ENCODE measurements around the gene CNTNAP2. TPM values are rescaled to one million over a fixed set of nuclear protein-coding genes. Genes with fewer than 3 reads are reported as not detected.

CNTNAP2 gene
- total RNA-seq, 2 donors from 2014 or later, result not detected

DNA sequence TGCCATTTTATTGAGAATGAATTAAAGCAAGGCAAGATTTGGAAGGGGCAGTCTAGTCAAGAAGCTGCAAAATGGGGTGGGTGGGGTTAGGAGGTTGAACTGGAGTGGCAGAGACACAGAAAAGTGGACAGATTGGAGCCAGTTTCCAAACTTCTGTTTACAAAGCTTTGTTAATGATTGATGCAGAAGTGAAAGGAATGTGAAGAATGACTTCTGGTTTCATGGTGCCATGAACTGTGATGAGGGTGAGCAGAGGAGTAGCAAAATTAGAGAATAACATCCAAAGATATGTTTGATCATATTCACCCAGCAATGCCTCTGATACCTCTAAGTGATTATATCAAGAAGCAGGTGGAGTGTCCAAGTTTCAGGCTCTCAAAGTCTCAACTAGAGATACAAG lies 1356.0 kb downstream of the CNTNAP2 start:
- no peak for ATAC-seq
- Mint-ChIP-seq H3K4me3 (no peak overlapping the region), H3K36me3 (peaks cover 7% of the 10 kb centered on the region), H3K9me3 (peaks cover 14% of the 10 kb centered on the region), H3K4me1 (ENCODE audit: low read depth in 2 of 2) (no peaks in the 10 kb centered on the region), H3K27ac (no peak overlapping the region), H3K27me3 (no peaks in the 10 kb centered on the region)
- DNase-seq (ENCODE audit: low spot score), result no peak

DNA sequence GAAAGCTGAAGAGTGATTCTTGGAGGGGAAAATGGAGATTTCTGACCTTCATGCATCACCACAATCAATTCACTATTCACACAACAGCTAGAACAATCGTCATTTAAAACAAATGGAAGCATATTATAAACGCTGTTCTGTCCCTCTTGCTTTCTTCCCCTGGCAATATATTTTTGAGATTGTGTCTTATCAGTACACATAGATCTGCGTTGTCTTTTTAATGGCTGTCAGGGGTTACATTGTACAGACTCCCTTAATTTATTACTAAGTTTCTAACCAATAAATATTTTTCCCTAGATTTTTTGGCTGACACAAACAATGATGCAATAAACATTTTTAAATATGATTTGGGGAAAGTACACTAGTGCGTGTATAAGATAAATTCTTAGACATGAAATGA lies 1358.3 kb downstream of the CNTNAP2 start:
- Mint-ChIP-seq H3K27me3 (no peaks in the 10 kb centered on the region), H3K27ac (no peak overlapping the region), H3K36me3 (peaks cover 7% of the 10 kb centered on the region), H3K4me3 (no peak overlapping the region), H3K9me3 (peaks cover 14% of the 10 kb centered on the region), H3K4me1 (ENCODE audit: low read depth in 2 of 2) (no peaks in the 10 kb centered on the region)
- no peak for ATAC-seq
- DNase-seq (ENCODE audit: low spot score), result no peak

GRCh38 chr7:147477526-147477925 lies 1360.9 kb downstream of the CNTNAP2 start:
- no peak for DNase-seq (ENCODE audit: low spot score)
- Mint-ChIP-seq H3K9me3 (peaks cover 6% of the 10 kb centered on the region), H3K27me3 (no peaks in the 10 kb centered on the region), H3K36me3 (peaks cover 6% of the 10 kb centered on the region), H3K27ac (no peak overlapping the region), H3K4me1 (ENCODE audit: low read depth in 2 of 2) (no peaks in the 10 kb centered on the region), H3K4me3 (no peak overlapping the region)
- no peak for ATAC-seq

DNA sequence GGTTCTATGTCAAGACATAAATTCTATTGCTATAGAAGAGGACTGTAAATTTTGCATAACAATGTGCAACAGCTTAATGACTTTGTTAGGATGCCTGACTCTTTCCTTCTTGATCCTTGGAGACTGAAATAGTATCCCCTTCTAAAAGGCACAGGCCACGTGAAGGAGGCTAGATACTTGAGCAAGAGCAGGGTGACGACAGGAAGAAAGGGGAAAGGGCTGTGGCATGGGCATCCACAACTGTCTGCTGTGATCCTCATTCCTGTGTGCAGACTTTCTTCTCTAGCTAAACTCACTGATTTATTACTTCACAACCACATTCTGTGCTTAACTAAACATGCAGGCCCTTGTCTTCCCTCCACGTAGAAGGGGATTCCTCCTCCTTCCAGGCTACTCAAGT lies 1362.2 kb downstream of the CNTNAP2 start:
- H3K27me3 Mint-ChIP-seq, result no peaks in the 10 kb centered on the region
- no peaks in the 10 kb centered on the region for H3K36me3 Mint-ChIP-seq
- H3K9me3 Mint-ChIP-seq, result peaks cover 5% of the 10 kb centered on the region
- ATAC-seq (no peak), DNase-seq (ENCODE audit: low spot score) (no peak)
- no peaks in the 10 kb centered on the region for H3K4me1 Mint-ChIP-seq (ENCODE audit: low read depth in 2 of 2)
- H3K27ac Mint-ChIP-seq, result no peak overlapping the region
- no peak overlapping the region for H3K4me3 Mint-ChIP-seq

GRCh38 chr7:147483634-147484292 lies 1367.2 kb downstream of the CNTNAP2 start:
- ATAC-seq (no peak), DNase-seq (ENCODE audit: low spot score) (no peak)
- H3K27ac Mint-ChIP-seq, result no peak overlapping the region
- H3K9me3 Mint-ChIP-seq, result peaks cover 17% of the 10 kb centered on the region
- H3K36me3 Mint-ChIP-seq, result peaks cover 4% of the 10 kb centered on the region
- no peaks in the 10 kb centered on the region for H3K27me3 Mint-ChIP-seq
- H3K4me1 Mint-ChIP-seq (ENCODE audit: low read depth in 2 of 2), result no peaks in the 10 kb centered on the region
- no peak overlapping the region for H3K4me3 Mint-ChIP-seq

DNA sequence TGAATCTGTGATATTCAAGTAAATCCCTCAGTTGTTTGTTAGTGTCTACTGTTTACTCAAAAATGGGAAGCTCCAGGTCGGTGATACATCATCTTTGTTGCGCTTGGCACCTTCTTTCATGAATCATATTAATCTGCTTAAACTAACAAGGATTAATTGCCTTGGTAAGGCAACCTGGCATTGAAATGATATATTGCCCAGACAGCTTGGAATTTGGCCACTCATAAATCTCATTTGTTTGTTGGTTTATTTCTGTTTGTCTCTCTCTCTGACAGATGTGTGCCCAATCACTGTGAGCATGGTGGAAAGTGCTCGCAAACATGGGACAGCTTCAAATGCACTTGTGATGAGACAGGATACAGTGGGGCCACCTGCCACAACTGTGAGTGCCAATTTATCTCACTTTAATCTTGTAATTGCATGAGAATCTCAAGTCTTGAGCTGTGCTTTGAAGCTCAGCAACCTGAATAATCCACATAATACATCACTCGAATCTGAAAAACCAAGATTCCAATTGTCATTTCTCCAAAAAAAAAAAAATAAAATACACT lies 1369.1 kb downstream of the CNTNAP2 start:
- H3K27ac Mint-ChIP-seq, result no peak overlapping the region
- DNase-seq (ENCODE audit: low spot score), result no peak
- H3K9me3 Mint-ChIP-seq, result peaks cover 18% of the 10 kb centered on the region
- ATAC-seq, result no peak
- H3K4me1 Mint-ChIP-seq (ENCODE audit: low read depth in 2 of 2), result no peaks in the 10 kb centered on the region
- no peaks in the 10 kb centered on the region for H3K27me3 Mint-ChIP-seq
- H3K36me3 Mint-ChIP-seq, result peaks cover 4% of the 10 kb centered on the region
- H3K4me3 Mint-ChIP-seq, result no peak overlapping the region

DNA sequence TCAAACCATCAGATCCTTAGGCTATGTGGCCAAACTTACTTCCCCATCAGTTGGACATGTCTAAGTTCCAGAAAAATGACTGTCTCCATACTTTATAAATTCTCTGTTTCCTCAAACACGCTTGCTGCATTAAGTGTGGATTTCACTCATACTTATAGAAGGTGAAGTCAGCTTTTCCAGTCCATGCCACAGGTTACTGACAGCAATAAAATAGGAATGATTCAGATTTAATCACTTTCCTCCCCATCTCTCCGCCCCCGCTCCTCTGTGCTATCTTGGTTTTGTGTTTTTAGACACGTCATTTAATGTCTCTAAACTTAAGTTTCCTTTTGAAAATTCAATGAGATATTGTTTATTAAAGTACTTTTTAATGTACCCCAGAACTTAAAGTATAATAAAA lies 1376.0 kb downstream of the CNTNAP2 start:
- no peak overlapping the region for H3K27ac Mint-ChIP-seq
- DNase-seq (ENCODE audit: low spot score), result no peak
- H3K9me3 Mint-ChIP-seq, result peaks cover 19% of the 10 kb centered on the region
- no peak overlapping the region for H3K4me3 Mint-ChIP-seq
- no peak for ATAC-seq
- H3K36me3 Mint-ChIP-seq, result no peaks in the 10 kb centered on the region
- no peaks in the 10 kb centered on the region for H3K4me1 Mint-ChIP-seq (ENCODE audit: low read depth in 2 of 2)
- no peaks in the 10 kb centered on the region for H3K27me3 Mint-ChIP-seq

GRCh38 chr7:147496209-147496608 lies 1379.6 kb downstream of the CNTNAP2 start:
- Mint-ChIP-seq H3K4me1 (ENCODE audit: low read depth in 2 of 2) (no peaks in the 10 kb centered on the region), H3K9me3 (peaks cover 10% of the 10 kb centered on the region), H3K36me3 (no peaks in the 10 kb centered on the region), H3K27ac (no peak overlapping the region), H3K27me3 (no peaks in the 10 kb centered on the region), H3K4me3 (no peak overlapping the region)
- DNase-seq (ENCODE audit: low spot score), result no peak
- ATAC-seq, result no peak

GRCh38 chr7:147497246-147497645 lies 1380.6 kb downstream of the CNTNAP2 start:
- ATAC-seq (no peak), DNase-seq (ENCODE audit: low spot score) (no peak)
- Mint-ChIP-seq H3K27ac (no peak overlapping the region), H3K36me3 (no peaks in the 10 kb centered on the region), H3K4me3 (no peak overlapping the region), H3K27me3 (no peaks in the 10 kb centered on the region), H3K4me1 (ENCODE audit: low read depth in 2 of 2) (no peaks in the 10 kb centered on the region), H3K9me3 (peaks cover 8% of the 10 kb centered on the region)

DNA sequence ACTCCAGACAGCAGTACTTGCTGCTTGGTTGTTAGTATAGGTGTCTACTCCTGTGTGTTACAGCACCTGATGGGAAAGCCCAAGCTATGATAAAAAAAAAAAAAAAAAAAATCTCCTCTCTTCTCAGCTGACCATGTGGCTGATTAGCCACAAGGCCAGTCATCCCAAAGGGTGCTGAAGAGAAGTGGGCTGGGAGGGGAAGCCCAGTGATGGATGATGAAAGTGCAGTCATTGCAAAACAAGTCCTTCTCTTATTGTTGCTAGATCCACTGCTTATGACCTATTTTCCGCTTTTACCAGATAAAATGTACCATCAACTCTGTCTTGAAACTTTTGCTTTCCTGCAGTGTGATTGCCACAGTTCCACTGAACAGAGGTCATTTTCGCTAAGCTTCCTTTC lies 1381.5 kb downstream of the CNTNAP2 start:
- Mint-ChIP-seq H3K36me3 (no peaks in the 10 kb centered on the region), H3K4me3 (no peak overlapping the region), H3K9me3 (peaks cover 10% of the 10 kb centered on the region), H3K27ac (no peak overlapping the region), H3K4me1 (ENCODE audit: low read depth in 2 of 2) (no peaks in the 10 kb centered on the region), H3K27me3 (no peaks in the 10 kb centered on the region)
- ATAC-seq, result no peak
- DNase-seq (ENCODE audit: low spot score), result no peak

DNA sequence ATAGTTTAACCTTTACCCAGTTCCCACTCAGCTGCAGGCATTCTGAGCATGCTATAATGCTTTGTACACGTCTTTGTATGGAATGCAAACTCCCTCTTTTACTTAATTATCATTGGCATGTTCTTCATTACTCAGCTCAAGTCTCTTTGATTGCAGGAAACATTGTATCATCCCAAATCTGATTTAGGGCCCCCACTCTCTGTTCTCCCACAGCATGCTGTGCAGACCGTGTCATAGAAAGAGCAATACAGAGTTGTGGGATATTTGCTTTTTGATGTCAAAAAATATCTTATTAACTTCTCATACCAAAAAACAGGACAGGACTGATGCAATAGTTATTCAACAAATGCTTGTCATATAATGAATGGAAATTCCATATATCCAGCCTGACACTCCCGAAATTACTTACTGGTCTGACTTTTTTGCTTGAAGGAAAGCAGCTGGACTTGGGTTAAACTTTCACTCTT lies 1392.5 kb downstream of the CNTNAP2 start:
- ATAC-seq, result no peak
- H3K9me3 Mint-ChIP-seq, result peaks cover 18% of the 10 kb centered on the region
- DNase-seq (ENCODE audit: low spot score), result no peak
- H3K4me1 Mint-ChIP-seq (ENCODE audit: low read depth in 2 of 2), result no peaks in the 10 kb centered on the region
- no peaks in the 10 kb centered on the region for H3K27me3 Mint-ChIP-seq
- H3K27ac Mint-ChIP-seq, result no peak overlapping the region
- peaks cover 5% of the 10 kb centered on the region for H3K36me3 Mint-ChIP-seq
- no peak overlapping the region for H3K4me3 Mint-ChIP-seq

DNA sequence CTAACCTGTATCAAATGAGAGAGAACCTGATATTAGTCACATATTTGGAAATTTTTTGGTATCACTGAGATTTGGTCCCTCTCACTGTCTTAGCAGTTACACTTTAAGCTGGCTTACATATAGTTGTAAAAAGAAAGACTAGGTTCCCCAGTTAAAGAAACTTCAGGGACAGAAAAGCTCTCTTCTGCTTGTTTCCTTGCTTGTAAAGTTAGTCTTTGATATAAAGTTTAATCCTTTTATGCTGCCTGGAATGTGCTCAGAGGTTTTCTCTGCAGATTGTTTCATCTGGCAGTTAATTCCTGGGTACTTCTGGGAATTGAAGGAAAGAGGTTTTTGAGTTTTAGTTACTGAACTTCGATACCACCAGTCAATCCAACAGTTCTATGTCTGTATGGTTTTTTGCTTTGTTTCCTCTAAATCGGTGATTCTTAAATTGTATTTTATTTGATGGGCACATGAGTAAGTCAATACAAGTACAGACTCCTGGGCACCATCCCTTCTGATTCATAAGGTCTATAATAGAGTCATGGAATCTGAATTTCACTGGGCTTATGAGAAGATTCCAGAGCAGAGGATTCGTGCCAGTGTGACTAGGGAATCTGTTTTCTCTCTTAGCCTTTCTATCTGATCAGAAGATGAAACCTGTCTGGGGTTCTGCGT lies 1393.1 kb downstream of the CNTNAP2 start:
- Mint-ChIP-seq H3K27me3 (no peaks in the 10 kb centered on the region), H3K27ac (no peak overlapping the region), H3K4me3 (no peak overlapping the region), H3K9me3 (peaks cover 19% of the 10 kb centered on the region), H3K4me1 (ENCODE audit: low read depth in 2 of 2) (no peaks in the 10 kb centered on the region), H3K36me3 (peaks cover 5% of the 10 kb centered on the region)
- ATAC-seq, result no peak
- DNase-seq (ENCODE audit: low spot score), result no peak

DNA sequence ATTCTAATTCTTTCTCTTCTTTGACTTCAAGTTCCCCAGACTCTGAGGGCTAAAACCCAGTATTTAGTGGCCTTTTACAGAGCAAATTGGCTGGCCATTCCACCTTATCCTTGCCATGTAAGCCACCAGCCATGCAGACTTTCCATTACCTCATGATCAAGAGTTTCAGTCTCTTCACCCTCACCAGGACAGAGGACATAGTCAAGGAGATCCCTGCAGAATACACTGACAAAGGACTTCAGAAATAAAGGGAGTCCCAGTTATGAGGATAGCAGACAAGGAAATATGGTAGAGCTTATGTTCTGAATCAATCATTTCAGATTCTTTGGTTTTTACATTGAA lies 1393.6 kb downstream of the CNTNAP2 start:
- DNase-seq (ENCODE audit: low spot score), result no peak
- Mint-ChIP-seq H3K9me3 (peaks cover 23% of the 10 kb centered on the region), H3K36me3 (peaks cover 5% of the 10 kb centered on the region), H3K4me1 (ENCODE audit: low read depth in 2 of 2) (no peaks in the 10 kb centered on the region), H3K27me3 (no peaks in the 10 kb centered on the region), H3K4me3 (no peak overlapping the region), H3K27ac (no peak overlapping the region)
- no peak for ATAC-seq

DNA sequence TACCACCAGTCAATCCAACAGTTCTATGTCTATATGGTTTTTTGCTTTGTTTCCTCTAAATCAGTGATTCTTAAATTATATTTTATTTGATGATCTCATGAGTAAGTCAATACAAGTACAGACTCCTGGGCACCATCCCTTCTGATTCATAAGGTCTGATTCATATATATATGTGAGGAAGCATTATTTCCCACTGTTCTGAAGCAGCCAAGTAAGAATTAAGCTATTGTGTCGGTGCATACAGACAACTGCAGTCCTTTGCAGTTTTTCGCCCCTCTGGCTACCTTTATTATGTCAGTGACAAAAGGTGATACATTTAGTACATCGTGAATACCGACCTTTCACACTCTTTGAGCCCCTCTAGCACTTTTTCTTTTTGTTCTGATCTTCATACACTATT lies 1394.3 kb downstream of the CNTNAP2 start:
- Mint-ChIP-seq H3K9me3 (peaks cover 23% of the 10 kb centered on the region), H3K27ac (no peak overlapping the region), H3K27me3 (no peaks in the 10 kb centered on the region), H3K4me3 (no peak overlapping the region), H3K36me3 (peaks cover 5% of the 10 kb centered on the region), H3K4me1 (ENCODE audit: low read depth in 2 of 2) (no peaks in the 10 kb centered on the region)
- DNase-seq (ENCODE audit: low spot score) (no peak), ATAC-seq (no peak)
